ENCODE measurements around the gene ANKRD33B. TPM values are rescaled to one million over a fixed set of nuclear protein-coding genes. Genes with fewer than 3 reads are reported as not detected.

Gene ANKRD33B
- total and polyA plus RNA-seq, 2 of the 13 experiments (the other 11 are each of a cell fraction or from before 2014, with no cell fraction given) = 0.02 TPM; not detected in 1

GRCh38 chr5:10704949-10705621, 141.2 kb downstream of the ANKRD33B start:
- H3K4me1 ChIP-seq (ENCODE audit: insufficient read depth, low read length) = no peaks in the 10 kb centered on the region
- H3K9ac ChIP-seq (ENCODE audit: insufficient read depth, low read depth, low read length) = no peak overlapping the region
- H3K27me3 ChIP-seq (ENCODE audit: control insufficient read depth in 1 of 2, insufficient read depth in 2 of 2, low read length in 2 of 2) = no peaks in the 10 kb centered on the region
- DNase-seq (ENCODE audit: low spot score) = no peak
- H3K9me3 ChIP-seq (ENCODE audit: low read length) = no peaks in the 10 kb centered on the region
- in situ Hi-C loops (cut with HindIII; ENCODE audit: extremely low pct_ligation_motif_present, low pct_unique_long_range_greater_than_20kb) (no loop called here), intact Hi-C loops (cut with micrococcal nuclease; ENCODE audit: unreplicated experiment) (no loop called here)
- BruUV-seq (replicated peaks) = no TSS peak
- no peak overlapping the region for H2AFZ ChIP-seq (ENCODE audit: low read length)
- peaks cover under 1% of the 10 kb centered on the region for H3K79me2 ChIP-seq (ENCODE audit: insufficient read depth, low read length)
- ATAC-seq = no peak
- H3K4me2 ChIP-seq (ENCODE audit: low read depth, low read length) = no peak overlapping the region
- 96% methylated on average over 10 of the region's 10 CpGs for WGBS (ENCODE audit: low lambda C conversion rate)
- H4K20me1 ChIP-seq (ENCODE audit: insufficient read depth, low read length) = peaks cover 25% of the 10 kb centered on the region
- peaks cover 19 to 52% of the 10 kb centered on the region in 2 experiments for H3K36me3 ChIP-seq (replicated peaks in 1 of 2; ENCODE audit: control insufficient read depth in 1 of 2, insufficient read depth in 2 of 2, low read length in 2 of 2)
- ChIA-PET CTCF (ENCODE audit: low intra/inter-chr PET ratio, low total read pairs) (no interaction called here), POLR2A (no interaction called here)
- no peak overlapping the region for H3K27ac ChIP-seq (ENCODE audit: extremely low read length, insufficient read depth, low read length)
- TF ChIP-seq ZNF24 (IDR thresholded peaks at IDR 0.05) (no peak), ZBTB38 (CRISPR knock-in tag; IDR thresholded peaks at IDR 0.05) (no peak), ZFP37 (CRISPR knock-in tag; IDR thresholded peaks at IDR 0.05; ENCODE audit: borderline replicate concordance) (no peak)
- H3K4me3 ChIP-seq (replicated peaks in 1 of 3; ENCODE audit: insufficient read depth in 1 of 3, low read depth in 2 of 3, low read length in 3 of 3) = no peak overlapping the region
- FAIRE-seq = no peak

- no peak for ATAC-seq
- POLR2A ChIA-PET = no interaction called here
- Histone ChIP-seq H3K27me3 (ENCODE audit: control insufficient read depth in 1 of 2, insufficient read depth in 2 of 2, low read length in 2 of 2) (no peaks in the 10 kb centered on the region), H3K36me3 (replicated peaks in 1 of 2; ENCODE audit: control insufficient read depth in 1 of 2, insufficient read depth in 2 of 2, low read length in 2 of 2) (peaks cover 19 to 51% of the 10 kb centered on the region in 2 experiments), H3K79me2 (ENCODE audit: insufficient read depth, low read length) (peaks cover 4% of the 10 kb centered on the region), H2AFZ (ENCODE audit: low read length) (no peak overlapping the region), H3K9ac (ENCODE audit: insufficient read depth, low read depth, low read length) (no peak overlapping the region), H4K20me1 (ENCODE audit: insufficient read depth, low read length) (peaks cover 25% of the 10 kb centered on the region), H3K4me1 (ENCODE audit: insufficient read depth, low read length) (no peaks in the 10 kb centered on the region), H3K4me2 (ENCODE audit: low read depth, low read length) (no peak overlapping the region), H3K4me3 (replicated peaks in 1 of 3; ENCODE audit: insufficient read depth in 1 of 3, low read depth in 2 of 3, low read length in 3 of 3) (no peak overlapping the region), H3K9me3 (ENCODE audit: low read length) (no peaks in the 10 kb centered on the region), H3K27ac (ENCODE audit: extremely low read length, insufficient read depth, low read length) (no peak overlapping the region)
- CTCF ChIA-PET (ENCODE audit: low intra/inter-chr PET ratio, low total read pairs) = no interaction called here
- in situ Hi-C loops (cut with HindIII; ENCODE audit: extremely low pct_ligation_motif_present, low pct_unique_long_range_greater_than_20kb) = no loop called here
- intact Hi-C loops (cut with micrococcal nuclease; ENCODE audit: unreplicated experiment) = no loop called here
- DNase-seq (ENCODE audit: low spot score) = no peak
- no peak for FAIRE-seq
- no TSS peak for BruUV-seq (replicated peaks)
- WGBS (ENCODE audit: low lambda C conversion rate) = 100% methylated on average over 2 of the region's 2 CpGs
- no peak for TF ChIP-seq SP140L (CRISPR knock-in tag; IDR thresholded peaks at IDR 0.05; ENCODE audit: borderline replicate concordance)
- no peak for TF ChIP-seq ZNF775 (CRISPR knock-in tag; IDR thresholded peaks at IDR 0.05; ENCODE audit: borderline replicate concordance)
- no peak for TF ChIP-seq GTF2F1 (IDR thresholded peaks at IDR 0.05; ENCODE audit: low read length)
- TF ChIP-seq NPAS2 (CRISPR knock-in tag; IDR thresholded peaks at IDR 0.05; ENCODE audit: borderline replicate concordance) = no peak
- no peak for TF ChIP-seq DPF2 (CRISPR knock-in tag; IDR thresholded peaks at IDR 0.05; ENCODE audit: borderline replicate concordance, low read depth)
- no peak for TF ChIP-seq ZBTB44 (CRISPR knock-in tag; IDR thresholded peaks at IDR 0.05)
Measured at GRCh38 chr5:10705747-10706146, 141.9 kb downstream of the ANKRD33B start.
